WI38 (cell line): ENCODE measurements around the gene ZNF746.

ENCODE experiments used
- H3K4me3 ChIP-seq: 2 replicates; pipeline ENCODE4 v1.5.1; 2011; ENCODE audit warnings: low read depth, mild to moderate bottlenecking, control low read depth, low read length
- TF ChIP-seq, protein P1 (sequence below): IDR thresholded peaks from 2 replicates; pipeline ENCODE4 v1.5.1; 2012; ENCODE audit warnings: low read depth, mild to moderate bottlenecking, control low read depth, low read length

The ZNF746 gene

DNA sequence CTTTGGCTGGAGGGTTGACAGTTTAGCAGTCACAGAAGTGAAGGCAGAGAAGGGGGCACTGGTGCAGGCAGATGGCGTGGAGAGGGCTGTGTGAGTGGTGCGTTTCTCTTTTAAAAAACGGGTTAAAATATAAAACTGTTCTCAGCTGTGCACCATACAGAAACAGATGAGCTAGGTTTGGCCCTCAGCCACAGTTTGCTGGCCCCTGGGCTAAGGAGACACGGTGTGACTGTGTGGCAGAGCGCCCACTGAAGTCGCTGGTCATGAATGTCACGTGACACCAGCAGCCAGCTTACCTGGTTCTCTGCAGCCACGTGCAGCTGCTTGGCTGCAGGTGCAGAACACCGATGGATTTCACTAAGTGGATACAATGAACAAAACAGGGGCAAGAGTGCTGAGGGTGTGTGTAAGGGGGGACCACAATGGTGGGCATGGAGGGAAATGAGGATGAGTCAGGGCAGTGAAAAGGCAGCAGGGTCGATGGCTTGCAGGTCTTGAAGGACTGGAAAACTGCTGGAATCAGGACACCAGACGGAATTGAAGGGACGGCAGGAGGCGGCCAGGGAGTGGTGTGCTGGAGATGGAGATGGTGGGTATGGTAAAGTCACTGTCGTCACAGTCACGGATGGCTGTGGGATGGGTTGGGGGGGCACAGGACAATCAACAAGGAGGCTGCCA lies 7.4 kb downstream of the ZNF746 start:
- no peak overlapping the region for H3K4me3 ChIP-seq
- TF ChIP-seq, protein P1, sequence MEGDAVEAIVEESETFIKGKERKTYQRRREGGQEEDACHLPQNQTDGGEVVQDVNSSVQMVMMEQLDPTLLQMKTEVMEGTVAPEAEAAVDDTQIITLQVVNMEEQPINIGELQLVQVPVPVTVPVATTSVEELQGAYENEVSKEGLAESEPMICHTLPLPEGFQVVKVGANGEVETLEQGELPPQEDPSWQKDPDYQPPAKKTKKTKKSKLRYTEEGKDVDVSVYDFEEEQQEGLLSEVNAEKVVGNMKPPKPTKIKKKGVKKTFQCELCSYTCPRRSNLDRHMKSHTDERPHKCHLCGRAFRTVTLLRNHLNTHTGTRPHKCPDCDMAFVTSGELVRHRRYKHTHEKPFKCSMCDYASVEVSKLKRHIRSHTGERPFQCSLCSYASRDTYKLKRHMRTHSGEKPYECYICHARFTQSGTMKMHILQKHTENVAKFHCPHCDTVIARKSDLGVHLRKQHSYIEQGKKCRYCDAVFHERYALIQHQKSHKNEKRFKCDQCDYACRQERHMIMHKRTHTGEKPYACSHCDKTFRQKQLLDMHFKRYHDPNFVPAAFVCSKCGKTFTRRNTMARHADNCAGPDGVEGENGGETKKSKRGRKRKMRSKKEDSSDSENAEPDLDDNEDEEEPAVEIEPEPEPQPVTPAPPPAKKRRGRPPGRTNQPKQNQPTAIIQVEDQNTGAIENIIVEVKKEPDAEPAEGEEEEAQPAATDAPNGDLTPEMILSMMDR, result no peak

- no peak overlapping the region for H3K4me3 ChIP-seq
- TF ChIP-seq, protein P1, result no peak
These were observed 8.1 kb downstream of the ZNF746 start for GRCh38 chr7:149489391-149490024.

GRCh38 chr7:149479568-149479967 lies 18.0 kb downstream of the ZNF746 start:
- no peak overlapping the region for H3K4me3 ChIP-seq
- TF ChIP-seq, protein P1, result no peak

DNA sequence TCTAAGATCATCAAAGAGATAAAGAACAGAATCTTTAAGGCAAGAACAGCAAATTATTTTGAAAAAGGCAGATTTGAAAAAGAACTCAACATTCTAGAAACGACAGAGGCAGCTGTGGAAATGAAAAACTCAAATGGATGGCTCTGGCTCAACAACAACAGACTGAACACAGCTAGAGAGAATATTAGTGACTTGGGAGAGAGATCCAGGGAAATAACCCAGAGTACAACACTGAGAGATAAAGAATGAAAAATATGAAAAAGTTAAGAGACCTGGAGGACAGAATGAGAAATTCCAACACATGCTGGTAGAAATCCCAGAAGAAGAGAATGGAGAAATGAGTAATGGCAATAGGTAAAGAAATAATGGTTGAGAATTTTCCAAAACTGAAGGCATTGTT lies 18.9 kb downstream of the ZNF746 start:
- H3K4me3 ChIP-seq, result no peak overlapping the region
- TF ChIP-seq, protein P1, result no peak

DNA sequence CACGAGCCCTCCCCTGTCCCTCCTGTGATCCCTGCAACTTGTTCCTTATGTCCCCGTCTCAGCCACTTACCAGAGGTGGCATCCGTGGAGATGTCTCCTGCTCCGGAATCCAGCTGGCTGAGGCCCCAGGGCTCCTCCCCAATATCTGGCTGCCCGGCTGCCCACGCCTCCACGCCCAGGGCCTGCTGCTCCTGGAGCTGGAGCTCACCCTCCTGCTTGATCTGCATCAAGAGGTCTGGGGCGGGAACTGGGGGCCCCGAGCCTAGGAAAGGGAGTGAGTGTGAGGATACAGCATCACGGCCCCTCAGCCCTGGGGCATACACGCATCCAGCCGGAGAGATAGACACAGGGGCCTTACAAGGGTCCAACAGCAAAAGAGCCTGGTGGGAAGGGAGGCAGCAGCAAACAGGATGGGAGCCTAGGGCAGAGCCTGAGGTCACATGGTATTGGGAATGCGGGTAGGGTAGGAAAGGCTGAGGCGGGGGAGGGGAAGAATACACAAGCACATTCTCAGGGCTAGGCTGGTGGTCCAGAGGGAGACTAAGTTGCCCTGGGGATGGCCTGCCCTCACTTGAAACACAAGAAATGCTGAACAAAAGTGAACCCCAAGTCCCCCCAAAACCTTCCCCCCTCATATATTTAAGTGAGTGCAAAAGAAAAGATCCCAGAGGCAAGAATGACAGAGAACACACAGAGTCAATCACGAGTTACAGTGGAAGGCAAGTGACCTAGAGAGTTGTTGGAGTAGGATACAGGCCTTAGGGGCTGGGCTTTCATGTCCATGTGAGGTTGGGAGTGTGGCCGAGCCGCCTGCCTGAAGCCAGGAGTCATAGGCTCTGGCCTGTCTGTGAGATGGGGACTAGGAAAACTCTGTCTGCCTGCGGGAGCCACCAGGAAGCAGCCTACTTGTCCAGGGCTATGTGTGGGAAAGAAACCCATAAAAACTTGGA lies 19.8 kb downstream of the ZNF746 start:
- TF ChIP-seq, protein P1, result no peak
- H3K4me3 ChIP-seq, result no peak overlapping the region

- TF ChIP-seq, protein P1, result no peak
- no peak overlapping the region for H3K4me3 ChIP-seq
These were observed 20.8 kb downstream of the ZNF746 start for GRCh38 chr7:149476791-149477190.
